ENCODE results near the gene KRTAP2-1. TPM values are rescaled to one million over a fixed set of nuclear protein-coding genes. Genes with fewer than 3 reads are reported as not detected.
"Not testable (repeated sequence)": the region's sequence is repeated elsewhere in the genome, so short reads cannot be mapped to it uniquely, and the experiment has no call there.

KRTAP2-1 gene
- total RNA-seq, 1 donor: not detected

GRCh38 chr17:41037853-41038350, 9.2 kb downstream of the KRTAP2-1 start:
- Histone ChIP-seq H3K4me3 (ENCODE audit: low read length) (no peak overlapping the region), H3K4me1 (ENCODE audit: insufficient read depth, low read length) (no peaks in the 10 kb centered on the region), H3K27me3 (ENCODE audit: insufficient read depth, low read length) (peaks cover 5% of the 10 kb centered on the region), H3K9me3 (ENCODE audit: low read depth, low read length) (peaks cover 5% of the 10 kb centered on the region)

- H3K9me3 ChIP-seq (ENCODE audit: low read depth, low read length); H3K4me1 ChIP-seq (ENCODE audit: insufficient read depth, low read length); H3K4me3 ChIP-seq (ENCODE audit: low read length); H3K27me3 ChIP-seq (ENCODE audit: insufficient read depth, low read length): not testable (repeated sequence)
Observed at GRCh38 chr17:41034346-41034935, 12.7 kb downstream of the KRTAP2-1 start, which contains the start of gene KRTAP1-3. TSS of gene KRTAP1-3 (minus strand) at chr17:41034874. CDS start at chr17:41034821, 53 bp downstream.

- Histone ChIP-seq H3K9me3 (ENCODE audit: low read depth, low read length) (no peaks in the 10 kb centered on the region), H3K27me3 (ENCODE audit: insufficient read depth, low read length) (peaks cover 4% of the 10 kb centered on the region), H3K4me1 (ENCODE audit: insufficient read depth, low read length) (no peaks in the 10 kb centered on the region), H3K4me3 (ENCODE audit: low read length) (no peak within 1 kb of the TSS)
Observed at GRCh38 chr17:41029633-41030245, 17.4 kb downstream of the KRTAP2-1 start, which contains the start of gene KRTAP1-4. TSS of gene KRTAP1-4 (minus strand) at chr17:41030195. CDS start at chr17:41030078, 117 bp downstream.

GRCh38 chr17:41026715-41027471, 20.2 kb downstream of the KRTAP2-1 start, which contains the start of gene KRTAP1-5:
TSS of gene KRTAP1-5 (minus strand) at chr17:41027208. CDS start at chr17:41027155, 53 bp downstream.
- Histone ChIP-seq H3K9me3 (ENCODE audit: low read depth, low read length) (no peaks in the 10 kb centered on the region), H3K4me3 (ENCODE audit: low read length) (no peak within 1 kb of the TSS), H3K27me3 (ENCODE audit: insufficient read depth, low read length) (peaks cover 4% of the 10 kb centered on the region), H3K4me1 (ENCODE audit: insufficient read depth, low read length) (no peaks in the 10 kb centered on the region)

- Histone ChIP-seq H3K9me3 (ENCODE audit: low read depth, low read length) (no peaks in the 10 kb centered on the region), H3K4me3 (ENCODE audit: low read length) (no peak overlapping the region), H3K4me1 (ENCODE audit: insufficient read depth, low read length) (no peaks in the 10 kb centered on the region), H3K27me3 (ENCODE audit: insufficient read depth, low read length) (peaks cover 4% of the 10 kb centered on the region)
Observed at GRCh38 chr17:41024697-41025096, 22.4 kb downstream of the KRTAP2-1 start.

- Histone ChIP-seq H3K27me3 (ENCODE audit: insufficient read depth, low read length) (no peaks in the 10 kb centered on the region), H3K4me1 (ENCODE audit: insufficient read depth, low read length) (no peaks in the 10 kb centered on the region), H3K4me3 (ENCODE audit: low read length) (no peak overlapping the region), H3K9me3 (ENCODE audit: low read depth, low read length) (no peaks in the 10 kb centered on the region)
Observed at GRCh38 chr17:41020336-41020735, 26.8 kb downstream of the KRTAP2-1 start.

GRCh38 chr17:41019415-41019814, 27.7 kb downstream of the KRTAP2-1 start:
- Histone ChIP-seq H3K27me3 (ENCODE audit: insufficient read depth, low read length) (no peaks in the 10 kb centered on the region), H3K9me3 (ENCODE audit: low read depth, low read length) (no peaks in the 10 kb centered on the region), H3K4me1 (ENCODE audit: insufficient read depth, low read length) (no peaks in the 10 kb centered on the region), H3K4me3 (ENCODE audit: low read length) (no peak overlapping the region)

GRCh38 chr17:41018541-41018940, 28.6 kb downstream of the KRTAP2-1 start:
- H3K9me3 ChIP-seq (ENCODE audit: low read depth, low read length): no peaks in the 10 kb centered on the region
- H3K4me1 ChIP-seq (ENCODE audit: insufficient read depth, low read length): no peaks in the 10 kb centered on the region
- no peaks in the 10 kb centered on the region for H3K27me3 ChIP-seq (ENCODE audit: insufficient read depth, low read length)
- no peak overlapping the region for H3K4me3 ChIP-seq (ENCODE audit: low read length)

GRCh38 chr17:41016578-41017215, 30.4 kb downstream of the KRTAP2-1 start:
- no peaks in the 10 kb centered on the region for H3K9me3 ChIP-seq (ENCODE audit: low read depth, low read length)
- H3K27me3 ChIP-seq (ENCODE audit: insufficient read depth, low read length): no peaks in the 10 kb centered on the region
- no peaks in the 10 kb centered on the region for H3K4me1 ChIP-seq (ENCODE audit: insufficient read depth, low read length)
- H3K4me3 ChIP-seq (ENCODE audit: low read length): no peak overlapping the region

- H3K27me3 ChIP-seq (ENCODE audit: insufficient read depth, low read length): no peaks in the 10 kb centered on the region
- H3K9me3 ChIP-seq (ENCODE audit: low read depth, low read length): no peaks in the 10 kb centered on the region
Observed at GRCh38 chr17:41015454-41015853, 31.7 kb downstream of the KRTAP2-1 start.

GRCh38 chr17:41013606-41014005, 33.5 kb downstream of the KRTAP2-1 start:
- Histone ChIP-seq H3K4me3 (ENCODE audit: low read length) (no peak overlapping the region), H3K9me3 (ENCODE audit: low read depth, low read length) (no peaks in the 10 kb centered on the region), H3K27me3 (ENCODE audit: insufficient read depth, low read length) (no peaks in the 10 kb centered on the region), H3K4me1 (ENCODE audit: insufficient read depth, low read length) (no peaks in the 10 kb centered on the region)

More at GRCh38 chr17:41015454-41015853, 31.7 kb downstream of the KRTAP2-1 start:
- Histone ChIP-seq H3K4me3 (ENCODE audit: low read length) (no peak overlapping the region), H3K4me1 (ENCODE audit: insufficient read depth, low read length) (no peaks in the 10 kb centered on the region)

- Histone ChIP-seq H3K4me1 (ENCODE audit: insufficient read depth, low read length) (no peaks in the 10 kb centered on the region), H3K4me3 (ENCODE audit: low read length) (no peak overlapping the region), H3K27me3 (ENCODE audit: insufficient read depth, low read length) (no peaks in the 10 kb centered on the region), H3K9me3 (ENCODE audit: low read depth, low read length) (no peaks in the 10 kb centered on the region)
Observed at GRCh38 chr17:41013181-41013580, 33.9 kb downstream of the KRTAP2-1 start.

GRCh38 chr17:41012326-41013120, 34.6 kb downstream of the KRTAP2-1 start:
- Histone ChIP-seq H3K4me3 (ENCODE audit: low read length) (no peak overlapping the region), H3K27me3 (ENCODE audit: insufficient read depth, low read length) (no peaks in the 10 kb centered on the region), H3K9me3 (ENCODE audit: low read depth, low read length) (no peaks in the 10 kb centered on the region), H3K4me1 (ENCODE audit: insufficient read depth, low read length) (no peaks in the 10 kb centered on the region)

- H3K9me3 ChIP-seq (ENCODE audit: low read depth, low read length): no peaks in the 10 kb centered on the region
- peaks cover 2% of the 10 kb centered on the region for H3K27me3 ChIP-seq (ENCODE audit: insufficient read depth, low read length)
- no peak overlapping the region for H3K4me3 ChIP-seq (ENCODE audit: low read length)
- no peaks in the 10 kb centered on the region for H3K4me1 ChIP-seq (ENCODE audit: insufficient read depth, low read length)
Observed at GRCh38 chr17:41010441-41010840, 36.7 kb downstream of the KRTAP2-1 start.
